ENCODE measurements around the gene PLXNA2. TPM values are rescaled to one million over a fixed set of nuclear protein-coding genes. Genes with fewer than 3 reads are reported as not detected.
A peak's percentile ranks its signal among the peaks of the same experiment; 100 is the strongest.

PLXNA2 gene
- 10 to 100 TPM; 17.2 to 29.7 (median 24.6) TPM for total RNA-seq

DNA sequence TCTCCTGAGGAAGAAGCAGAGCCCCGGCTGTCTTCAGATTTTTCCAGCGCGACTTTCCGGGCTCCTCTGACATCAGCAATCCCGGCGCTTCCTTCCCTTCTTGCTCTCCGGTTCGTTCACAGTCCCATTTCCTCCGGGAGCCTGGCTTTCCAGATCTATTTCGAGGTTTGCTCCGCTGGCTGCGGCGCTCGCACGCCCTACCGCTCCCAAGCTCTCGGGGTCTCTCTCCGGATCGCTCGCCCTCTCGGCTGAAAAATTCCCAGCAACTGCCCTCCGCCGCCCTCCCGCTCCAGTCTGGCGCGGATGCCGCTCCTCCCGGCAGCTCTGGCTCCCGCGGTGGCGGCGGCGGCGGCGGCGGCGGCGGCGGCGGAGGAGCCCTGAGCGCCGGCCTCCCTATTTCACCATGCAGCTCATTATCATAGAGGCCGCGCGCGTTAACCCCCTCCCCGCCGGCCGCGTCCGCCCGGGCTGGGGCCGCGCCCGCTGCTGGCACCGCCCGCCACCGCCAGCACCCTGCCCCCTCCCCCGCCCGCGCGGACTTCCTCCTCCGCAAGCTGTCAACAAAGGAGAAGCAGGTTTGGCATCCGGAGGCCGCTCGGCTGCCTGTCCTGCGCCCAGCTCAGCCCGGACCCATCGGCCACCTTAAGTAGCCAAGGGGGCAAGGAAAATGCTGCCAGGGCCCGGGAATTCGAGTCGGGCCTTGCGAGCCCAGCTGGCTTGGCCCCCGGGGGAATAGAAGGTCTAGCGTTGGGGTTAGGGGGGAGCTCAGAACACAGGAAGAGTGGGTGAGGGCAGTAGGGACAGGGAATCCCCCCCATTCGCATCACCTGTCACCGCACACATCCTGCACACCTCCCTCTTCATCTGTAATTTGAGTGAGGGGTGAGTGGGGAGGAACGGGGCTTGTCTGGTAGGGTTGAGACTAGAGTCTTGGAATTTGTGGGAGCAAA is at the start of gene PLXNA2:
TSS of gene PLXNA2 (minus strand) at position 418 of the 950 bp plus-strand sequence. CDS start 26,462 bp downstream, outside the sequence.
- Histone ChIP-seq H3K36me3 (no peaks in the 10 kb centered on the region), H3K9me3 (no peaks in the 10 kb centered on the region), H3K4me1 (peaks cover 0 to 45% (median 6%) of the 10 kb centered on the region in 4 donors), H3K4me3 (peak within 1 kb of the TSS; percentile 49 to 79 (median 68)), H3K27me3 (no peaks in the 10 kb centered on the region), H3K27ac (peak within 1 kb of the TSS; percentile 44 to 89 (median 74))
- TF ChIP-seq POLR2A (IDR thresholded peaks at IDR 0.05) = peak; percentile 5 to 36
- peak in 1 of 5 experiments; percentile 7 for TF ChIP-seq CTCF (IDR thresholded peaks at IDR 0.05)
- TF ChIP-seq EP300 (IDR thresholded peaks at IDR 0.05) = peak in 1 of 2 donors; percentile 41
- peak; percentile 64 to 69 for DNase-seq (ENCODE audit: low spot score in 2 of 2)
- WGBS, 2 donors = 0 to 1% methylated on average over 30 to 48 of the region's 78 CpGs

DNA sequence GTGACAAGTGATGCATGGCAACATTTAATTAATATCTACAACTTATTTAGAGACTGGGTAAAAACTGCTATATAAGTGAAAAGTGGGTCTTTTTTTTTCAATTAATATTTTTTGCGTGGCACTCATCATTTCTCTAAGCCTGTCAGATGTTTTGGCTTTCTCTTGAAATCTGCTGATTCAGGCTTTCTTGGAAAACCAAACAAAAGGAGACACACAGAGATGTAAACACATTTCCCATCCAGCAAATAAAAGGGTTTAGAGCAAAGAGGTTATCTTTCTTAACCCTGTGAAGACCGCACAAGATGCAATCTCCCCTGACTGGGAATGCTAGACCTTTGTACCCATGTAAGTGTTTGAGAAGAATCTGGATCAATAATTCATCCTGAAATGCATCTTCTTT is 48.7 kb upstream of the PLXNA2 start:
- H3K27me3 ChIP-seq = peaks cover 0 to 8% of the 10 kb centered on the region in 2 donors
- DNase-seq (ENCODE audit: low spot score in 2 of 2) = no peak
- H3K36me3 ChIP-seq = no peaks in the 10 kb centered on the region
- H3K27ac ChIP-seq = no peak overlapping the region
- TF ChIP-seq EP300 (IDR thresholded peaks at IDR 0.05) (no peak), POLR2A (IDR thresholded peaks at IDR 0.05) (no peak), CTCF (IDR thresholded peaks at IDR 0.05) (no peak)
- 62 to 74% methylated on average over 2 of the region's 2 CpGs for WGBS, 2 donors
- H3K4me1 ChIP-seq = no peaks in the 10 kb centered on the region
- H3K9me3 ChIP-seq = no peaks in the 10 kb centered on the region
- no peak overlapping the region for H3K4me3 ChIP-seq

- DNase-seq (ENCODE audit: low spot score in 2 of 2) = no peak
- Histone ChIP-seq H3K27ac (no peak overlapping the region), H3K27me3 (peaks cover 0 to 8% of the 10 kb centered on the region in 2 donors), H3K36me3 (no peaks in the 10 kb centered on the region), H3K4me1 (no peaks in the 10 kb centered on the region), H3K4me3 (no peak overlapping the region), H3K9me3 (no peaks in the 10 kb centered on the region)
- WGBS, 2 donors = 61 to 72% methylated on average over 4 of the region's 4 CpGs
- TF ChIP-seq POLR2A (IDR thresholded peaks at IDR 0.05) (no peak), CTCF (IDR thresholded peaks at IDR 0.05) (no peak), EP300 (IDR thresholded peaks at IDR 0.05) (no peak)
These were observed 47.9 kb upstream of the PLXNA2 start for GRCh38 chr1:208291923-208292711.

DNA sequence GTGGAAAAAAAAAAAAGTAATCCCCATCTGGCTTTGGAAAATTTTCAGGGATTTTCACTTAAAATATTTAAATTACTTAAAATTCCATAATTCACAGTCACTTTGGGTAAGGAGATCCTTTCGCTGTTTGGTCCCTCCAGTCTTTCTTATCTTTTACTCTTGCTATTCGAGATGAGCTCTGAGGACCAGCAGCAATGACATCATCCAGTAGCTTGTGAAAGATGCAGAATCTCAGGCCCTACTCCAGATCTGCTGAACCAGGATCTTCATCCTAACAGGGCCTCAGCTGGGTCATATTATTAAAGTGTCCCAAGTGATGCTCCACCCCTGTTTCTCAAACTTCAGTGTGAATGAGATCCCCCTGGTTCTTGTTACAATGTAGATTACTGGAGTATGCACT is 46.9 kb upstream of the PLXNA2 start:
- 71 to 84% methylated on average over 2 of the region's 2 CpGs for WGBS, 2 donors
- no peaks in the 10 kb centered on the region for H3K9me3 ChIP-seq
- no peak for DNase-seq (ENCODE audit: low spot score in 2 of 2)

More for the DNA sequence above, 46.9 kb upstream of the PLXNA2 start:
- Histone ChIP-seq H3K4me1 (no peaks in the 10 kb centered on the region), H3K27ac (no peak overlapping the region), H3K36me3 (no peaks in the 10 kb centered on the region), H3K27me3 (peaks cover 0 to 8% of the 10 kb centered on the region in 2 donors), H3K4me3 (no peak overlapping the region)
- TF ChIP-seq EP300 (IDR thresholded peaks at IDR 0.05) (no peak), CTCF (IDR thresholded peaks at IDR 0.05) (no peak), POLR2A (IDR thresholded peaks at IDR 0.05) (no peak)
